DND-41 (cell line): Measurements from ENCODE around the gene ORAI1.
"Not testable (repeated sequence)": the region's sequence is repeated elsewhere in the genome, so short reads cannot be mapped to it uniquely, and the experiment has no call there.

ENCODE experiments used
- CTCF ChIP-seq: IDR thresholded peaks from 2 replicates; pipeline ENCODE4 v1.5.1; 2012; ENCODE audit warnings: borderline replicate concordance, low read length, moderate library complexity, mild to moderate bottlenecking; ENCODE audit not compliant: poor library complexity, severe bottlenecking; ENCODE audit errors: extremely low read depth
- EZH2 ChIP-seq: IDR thresholded peaks from 3 replicates; pipeline ENCODE4 v1.6.1; 2012; ENCODE audit warnings: borderline replicate concordance, low read depth, mild to moderate bottlenecking, moderate library complexity, low read length, inconsistent platforms; ENCODE audit not compliant: severe bottlenecking

DNA sequence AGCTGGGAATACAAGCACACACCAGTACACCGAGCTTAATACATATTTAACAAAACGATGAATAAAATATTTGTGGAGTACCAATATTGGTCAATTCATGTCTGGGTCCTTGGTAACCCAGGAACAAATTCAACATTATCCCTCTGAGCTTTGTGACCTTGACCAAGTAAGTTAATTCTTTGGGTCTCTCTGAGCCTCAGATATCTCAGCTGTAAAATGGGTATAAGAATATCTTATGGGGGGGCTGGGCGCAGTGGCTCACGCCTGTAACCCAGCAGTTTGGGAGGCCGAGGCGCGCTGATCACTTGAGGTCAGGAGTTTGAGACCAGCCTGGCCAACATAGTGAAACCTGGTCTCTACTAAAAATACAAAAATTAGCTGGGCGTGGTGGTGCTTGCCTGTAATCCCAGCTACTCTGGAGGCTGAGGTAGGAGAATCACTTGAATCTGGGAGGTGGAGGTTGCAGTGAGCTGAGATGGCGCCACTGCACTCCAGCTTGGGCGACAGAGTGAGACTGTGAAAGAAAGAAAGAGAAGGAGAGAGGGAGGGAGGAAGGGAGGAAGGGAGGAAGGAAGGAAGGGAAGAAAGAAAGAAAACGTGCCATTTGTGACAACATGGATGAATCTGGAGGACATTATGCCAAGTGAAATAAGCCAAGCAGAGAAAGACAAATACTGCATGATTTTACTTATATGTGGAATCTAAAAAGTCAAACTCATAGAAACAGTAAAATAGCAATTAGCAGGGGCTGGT, 35.2 kb downstream of the ORAI1 start:
- TF ChIP-seq CTCF, EZH2: not testable (repeated sequence)
